ENCODE results near the gene ZNF451.

DNA sequence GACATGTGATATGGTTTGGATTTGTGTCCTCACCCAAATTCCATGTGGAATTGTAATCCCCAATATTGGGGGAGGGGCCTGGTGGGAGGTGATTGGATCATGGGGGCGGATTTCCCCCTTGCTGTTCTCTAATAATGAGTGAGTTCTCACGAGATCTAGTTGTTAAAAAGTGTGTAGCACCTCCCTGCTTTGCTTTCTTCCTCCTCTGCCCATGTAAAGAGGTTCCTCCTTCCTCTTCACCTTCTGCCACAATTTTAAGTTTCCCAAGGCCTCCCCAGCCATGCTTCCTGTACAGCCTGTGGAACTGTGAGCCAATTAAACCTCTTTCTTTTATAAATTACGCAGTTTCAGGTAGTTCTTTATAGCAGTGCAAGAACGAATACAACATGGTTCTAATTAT is 2.1 kb upstream of the ZNF451 start:
- TF ChIP-seq, protein P1, sequence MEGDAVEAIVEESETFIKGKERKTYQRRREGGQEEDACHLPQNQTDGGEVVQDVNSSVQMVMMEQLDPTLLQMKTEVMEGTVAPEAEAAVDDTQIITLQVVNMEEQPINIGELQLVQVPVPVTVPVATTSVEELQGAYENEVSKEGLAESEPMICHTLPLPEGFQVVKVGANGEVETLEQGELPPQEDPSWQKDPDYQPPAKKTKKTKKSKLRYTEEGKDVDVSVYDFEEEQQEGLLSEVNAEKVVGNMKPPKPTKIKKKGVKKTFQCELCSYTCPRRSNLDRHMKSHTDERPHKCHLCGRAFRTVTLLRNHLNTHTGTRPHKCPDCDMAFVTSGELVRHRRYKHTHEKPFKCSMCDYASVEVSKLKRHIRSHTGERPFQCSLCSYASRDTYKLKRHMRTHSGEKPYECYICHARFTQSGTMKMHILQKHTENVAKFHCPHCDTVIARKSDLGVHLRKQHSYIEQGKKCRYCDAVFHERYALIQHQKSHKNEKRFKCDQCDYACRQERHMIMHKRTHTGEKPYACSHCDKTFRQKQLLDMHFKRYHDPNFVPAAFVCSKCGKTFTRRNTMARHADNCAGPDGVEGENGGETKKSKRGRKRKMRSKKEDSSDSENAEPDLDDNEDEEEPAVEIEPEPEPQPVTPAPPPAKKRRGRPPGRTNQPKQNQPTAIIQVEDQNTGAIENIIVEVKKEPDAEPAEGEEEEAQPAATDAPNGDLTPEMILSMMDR (IDR thresholded peaks at IDR 0.05; ENCODE audit: low read depth, low read length): no peak
- TF ChIP-seq EZH2phosphoT487 (IDR thresholded peaks at IDR 0.05; ENCODE audit: low read depth): no peak
